Measurements from ENCODE around the gene CAPN6. TPM values are rescaled to one million over a fixed set of nuclear protein-coding genes. Genes with fewer than 3 reads are reported as not detected.

The CAPN6 gene
- total and polyA plus RNA-seq, 2 donors (not counting 3 experiments of a cell fraction or from before 2014, with no cell fraction given), result not detected

- H3K4me3 ChIP-seq (replicated peaks in 1 of 3; ENCODE audit: insufficient read depth in 1 of 3, low read depth in 1 of 3, low read length in 3 of 3), result no peak overlapping the region
- no peak overlapping the region for H3K9ac ChIP-seq (replicated peaks; ENCODE audit: extremely low read depth, insufficient read depth, low read length)
- no peaks in the 10 kb centered on the region for H4K20me1 ChIP-seq (replicated peaks; ENCODE audit: control insufficient read depth, extremely low read depth, insufficient read depth, low read length)
- CTCF ChIA-PET, result no interaction called here
- H3K27ac ChIP-seq (ENCODE audit: insufficient read depth, low read depth, low read length), result no peak overlapping the region
- no peak overlapping the region for H3K4me2 ChIP-seq (ENCODE audit: insufficient read depth, low read length)
- POLR2A ChIA-PET, result no interaction called here
- no peak for FAIRE-seq
- no peak for DNase-seq (ENCODE audit: low read depth, low spot score)
- TF ChIP-seq, protein P1, sequence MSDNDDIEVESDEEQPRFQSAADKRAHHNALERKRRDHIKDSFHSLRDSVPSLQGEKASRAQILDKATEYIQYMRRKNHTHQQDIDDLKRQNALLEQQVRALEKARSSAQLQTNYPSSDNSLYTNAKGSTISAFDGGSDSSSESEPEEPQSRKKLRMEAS (IDR thresholded peaks at IDR 0.05; ENCODE audit: insufficient read depth, insufficient read length), result no peak
- no peak for TF ChIP-seq EZH2 (IDR thresholded peaks at IDR 0.05; ENCODE audit: borderline replicate concordance, low read depth, low read length, severe bottlenecking)
- TF ChIP-seq POLR2AphosphoS5 (IDR thresholded peaks at IDR 0.05; ENCODE audit: insufficient read depth, low read depth, low read length), result no peak
- no peak for TF ChIP-seq CTCF (IDR thresholded peaks at IDR 0.05; ENCODE audit: extremely low read depth in 1 of 2, insufficient read depth in 1 of 2, low read depth in 1 of 2, low read length in 2 of 2)
- TF ChIP-seq JUN (IDR thresholded peaks at IDR 0.05; ENCODE audit: borderline replicate concordance, insufficient read depth, insufficient read length, low read depth), result no peak
- TF ChIP-seq FOS (IDR thresholded peaks at IDR 0.05; ENCODE audit: borderline replicate concordance, insufficient read depth, low read length), result no peak
- no peak for TF ChIP-seq POLR2A (IDR thresholded peaks at IDR 0.05; ENCODE audit: low read depth, low read length)
- TF ChIP-seq MYC (IDR thresholded peaks at IDR 0.05; ENCODE audit: low read depth, low read length), result no peak
- no peak for TF ChIP-seq GATA2 (IDR thresholded peaks at IDR 0.05; ENCODE audit: insufficient read depth, insufficient read length, low read depth, low read length)
- H2AFZ ChIP-seq (ENCODE audit: low read depth, low read length), result no peak overlapping the region
- H3K79me2 ChIP-seq (ENCODE audit: control insufficient read depth, insufficient read depth, low read length), result no peaks in the 10 kb centered on the region
- intact Hi-C loops (cut with micrococcal nuclease), result no loop called here
- no peaks in the 10 kb centered on the region for H3K4me1 ChIP-seq (ENCODE audit: control insufficient read depth, extremely low read depth, insufficient read depth, low read length)
- H3K9me3 ChIP-seq (replicated peaks; ENCODE audit: control insufficient read depth, insufficient read depth, low read length), result no peaks in the 10 kb centered on the region
- no peaks in the 10 kb centered on the region for H3K9me1 ChIP-seq (replicated peaks; ENCODE audit: control insufficient read depth, extremely low read depth, insufficient read depth, low read length)
- no peaks in the 10 kb centered on the region for H3K27me3 ChIP-seq (ENCODE audit: control insufficient read depth in 2 of 2, insufficient read depth in 2 of 2, low read length in 2 of 2)
- dilution Hi-C loops (cut with MboI; ENCODE audit: extremely low pct_ligation_motif_present, low sequenced_read_pairs), result no loop called here
- H3K36me3 ChIP-seq (ENCODE audit: control insufficient read depth in 2 of 2, extremely low read depth in 1 of 2, insufficient read depth in 2 of 2, low read length in 2 of 2), result no peaks in the 10 kb centered on the region
- BruUV-seq (replicated peaks), result no TSS peak
Measured at GRCh38 chrX:111207851-111208250, 62.4 kb downstream of the CAPN6 start.

All from endothelial cell of umbilical vein (primary cell).